COR-L47 (cell line): ENCODE results near the gene RNH1.
"Not testable (repeated sequence)": the region's sequence is repeated elsewhere in the genome, so short reads cannot be mapped to it uniquely, and the experiment has no call there.

Experiments used
- DNase-seq: peaks from one replicate; lab custom pipeline; 2025; lab: John Stamatoyannopoulos, UW

Gene RNH1

DNA sequence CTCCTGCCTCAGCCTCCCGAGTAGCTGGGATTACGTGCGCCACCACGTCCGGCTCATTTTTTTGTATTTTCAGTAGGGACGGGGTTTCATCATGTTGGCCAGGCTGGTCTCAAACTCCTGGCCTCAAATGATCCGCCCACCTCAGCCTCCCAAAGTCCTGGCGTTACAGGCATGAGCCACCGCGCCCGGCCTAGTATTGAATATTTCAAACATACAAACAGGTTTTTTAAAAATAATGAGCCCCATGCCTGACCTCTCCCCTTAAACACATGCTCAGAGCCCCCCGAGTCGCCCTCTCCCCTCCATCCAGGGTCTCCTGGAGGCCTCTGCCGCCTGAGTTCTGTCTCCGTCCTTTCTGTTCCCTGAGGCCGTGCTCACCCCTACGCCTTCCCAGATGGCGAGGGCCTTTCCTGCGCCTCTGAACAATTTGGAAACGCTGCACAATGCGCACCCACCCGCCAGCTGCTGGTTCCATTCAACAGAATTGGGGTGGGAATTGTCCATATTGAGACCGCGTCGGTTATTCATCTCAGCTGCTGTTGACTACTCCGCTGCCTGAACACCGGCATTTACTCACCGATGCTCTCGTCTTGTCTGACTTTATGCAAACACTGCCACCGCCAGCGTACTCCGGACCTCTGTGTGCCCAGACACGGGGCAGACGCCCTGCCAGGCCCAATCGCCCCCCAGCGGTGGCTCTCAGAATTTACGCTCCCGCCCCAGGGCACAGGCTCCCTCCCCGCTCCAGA is 13.6 kb upstream of the RNH1 start:
- no peak for DNase-seq

DNA sequence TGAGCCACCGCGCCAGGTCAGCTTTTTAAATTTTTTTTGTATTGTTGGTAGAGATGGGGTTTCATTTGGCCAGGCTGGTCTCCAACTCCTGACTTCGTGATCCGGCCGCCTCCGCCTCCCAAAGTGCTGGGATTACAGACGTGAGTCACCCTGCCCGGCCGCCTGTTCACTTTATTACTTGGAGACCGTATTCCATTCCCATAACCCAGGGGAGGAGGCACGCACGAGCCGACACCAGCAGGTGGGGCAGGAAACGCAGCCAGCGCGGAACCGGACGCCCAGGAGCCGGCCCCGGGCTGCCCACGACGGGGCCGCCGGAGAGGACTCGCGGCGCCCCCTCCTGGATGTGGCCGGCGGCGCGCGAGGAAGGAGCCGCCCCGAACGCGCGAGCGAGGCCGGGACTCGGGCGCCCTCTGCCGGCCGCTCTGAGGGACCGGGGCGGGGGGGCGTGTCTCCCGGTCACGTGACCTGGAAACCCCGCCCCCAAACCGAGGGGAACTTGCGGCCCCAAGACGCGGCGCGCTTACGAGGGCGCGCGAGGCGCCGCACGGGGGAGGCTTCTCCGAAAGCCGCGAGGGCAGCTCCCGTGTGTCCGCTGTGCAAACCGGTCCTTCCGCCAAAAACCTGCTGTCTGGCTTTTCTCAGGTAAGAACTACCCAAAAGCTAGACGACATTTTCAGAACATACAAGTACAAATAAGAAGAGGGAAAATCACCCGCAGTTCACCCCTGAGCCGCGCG is 11.6 kb upstream of the RNH1 start:
- DNase-seq = no peak

DNA sequence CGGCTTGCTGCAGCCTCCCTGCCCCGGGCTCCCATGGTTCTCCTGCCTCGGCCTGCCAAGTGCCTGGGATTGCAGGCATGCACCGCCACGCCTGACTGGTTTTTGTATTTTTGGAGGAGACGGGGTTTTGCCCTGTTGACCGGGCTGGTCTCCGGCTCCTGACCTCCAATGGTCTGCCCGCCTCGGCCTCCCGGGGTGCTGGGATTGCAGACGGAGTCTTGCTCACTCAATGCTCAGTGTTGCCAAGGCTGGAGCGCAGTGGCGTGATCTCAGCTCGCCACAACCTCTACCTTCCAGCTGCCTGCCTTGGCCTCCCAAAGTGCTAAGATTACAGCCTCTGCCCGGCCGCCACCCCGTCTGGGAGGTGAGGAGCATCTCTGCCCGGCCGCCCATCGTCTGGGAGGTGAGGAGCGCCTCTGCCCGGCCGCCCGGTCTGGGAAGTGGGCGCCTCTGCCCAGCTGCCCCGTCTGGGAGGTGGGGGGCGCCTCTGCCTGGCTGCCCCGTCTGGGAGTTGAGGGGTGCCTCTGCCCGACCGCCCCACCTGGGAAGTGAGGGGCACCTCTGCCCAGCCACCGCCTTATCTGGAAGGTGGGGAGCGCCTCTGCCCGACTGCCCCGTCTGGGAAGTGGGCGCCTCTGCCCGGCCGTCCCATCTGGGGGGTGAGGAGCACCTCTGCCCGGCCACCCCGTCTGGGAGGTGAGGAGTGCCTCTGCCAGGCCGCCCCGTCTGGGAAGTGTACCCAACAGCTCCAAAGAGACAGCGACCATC is 10.1 kb upstream of the RNH1 start:
- not testable (repeated sequence) for DNase-seq

DNA sequence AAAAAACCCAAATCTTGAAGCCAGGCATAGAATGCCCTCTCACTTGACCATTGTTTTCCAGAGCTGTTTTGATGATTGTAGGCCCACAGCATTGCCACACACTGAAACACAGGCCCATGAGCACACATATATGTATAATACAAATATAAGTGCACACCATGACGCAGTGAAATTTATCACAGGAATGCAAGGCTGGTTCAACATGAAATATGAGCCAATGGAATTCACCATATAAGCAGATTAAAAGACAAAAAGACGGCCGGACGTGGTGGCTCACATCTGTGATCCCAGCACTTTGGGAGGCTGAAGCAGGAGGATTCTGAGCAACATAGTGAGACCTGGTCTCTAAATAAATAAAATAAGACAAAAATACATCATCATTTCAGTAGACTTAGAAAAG is 9.4 kb upstream of the RNH1 start:
- DNase-seq = no peak

DNA sequence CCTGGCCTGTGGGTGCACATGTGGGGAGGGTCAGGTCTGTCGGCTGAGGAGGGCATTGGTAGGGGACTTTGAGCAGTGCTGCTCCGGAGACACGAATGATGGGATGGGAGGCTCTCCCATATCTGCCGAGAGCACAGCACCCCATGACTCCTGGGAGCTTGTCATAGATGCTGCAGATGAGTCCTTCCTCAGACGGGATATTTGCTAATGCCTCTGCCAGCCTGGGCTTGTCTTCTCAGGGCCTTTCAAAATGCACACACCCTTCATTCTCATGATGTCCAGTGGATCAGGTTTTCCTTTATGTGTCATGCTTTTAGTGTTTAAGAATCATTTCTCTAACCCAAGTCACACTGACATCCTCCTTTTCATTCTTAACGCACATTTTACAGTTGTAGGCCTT is 8.1 kb upstream of the RNH1 start:
- no peak for DNase-seq

DNA sequence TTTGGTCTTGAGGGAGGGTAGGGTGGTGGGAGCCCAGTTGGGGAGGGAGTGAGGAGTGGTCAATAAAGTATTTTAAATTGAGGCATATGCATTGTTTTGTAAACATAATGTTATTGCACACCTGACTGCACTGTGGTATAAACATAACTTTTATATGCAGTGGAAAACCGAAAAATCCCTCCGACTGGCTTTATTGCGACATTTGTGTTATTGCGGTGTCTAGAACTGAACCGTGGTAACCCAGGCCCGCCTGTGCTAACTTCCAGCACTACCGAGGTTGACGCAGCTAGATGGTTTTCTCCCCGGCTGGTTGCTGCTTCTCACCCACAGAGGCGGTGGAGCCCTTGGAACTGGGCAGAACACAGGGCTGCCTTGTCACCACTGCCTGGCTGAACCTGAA is 7.6 kb upstream of the RNH1 start:
- DNase-seq = no peak

DNA sequence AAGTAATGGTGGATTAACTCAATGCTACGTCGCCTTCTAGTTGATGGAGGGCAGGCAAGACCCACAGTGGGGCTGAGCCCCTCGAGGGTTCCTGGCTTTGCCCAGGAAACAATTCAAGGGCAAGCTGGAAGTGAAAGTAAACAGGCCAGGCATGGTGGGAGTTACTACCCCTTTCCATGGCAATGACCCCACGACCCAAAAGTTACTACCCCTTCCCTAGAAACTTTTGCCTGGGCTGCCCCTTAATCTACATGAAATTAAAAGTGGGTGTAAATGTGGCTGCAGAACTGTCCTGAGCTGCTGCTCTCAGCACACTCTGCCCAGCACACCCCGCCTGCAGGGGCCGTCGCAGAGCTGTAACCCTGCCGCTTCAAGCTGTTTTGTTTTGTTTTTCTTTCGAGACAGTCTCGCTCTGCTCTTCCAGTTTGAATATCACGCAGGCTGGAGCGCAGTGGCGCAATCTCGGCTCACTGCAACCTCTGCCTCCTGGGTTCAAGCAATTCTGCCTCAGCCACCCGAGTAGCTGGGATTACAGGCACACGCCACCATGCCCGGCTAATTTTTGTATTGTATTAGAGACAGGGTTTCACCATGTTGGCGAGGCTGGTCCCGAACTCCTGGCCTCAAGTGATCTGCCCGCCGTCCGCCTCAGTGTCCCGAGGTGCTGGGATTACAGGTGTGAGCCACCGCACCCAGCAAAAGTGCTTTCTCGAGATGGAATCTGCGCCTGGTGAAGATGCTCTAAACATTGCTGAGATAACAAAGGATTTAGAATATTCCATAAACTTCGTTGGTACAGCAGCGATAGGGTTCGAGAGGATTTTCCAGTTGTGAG is 5.9 kb upstream of the RNH1 start:
- no peak for DNase-seq

DNA sequence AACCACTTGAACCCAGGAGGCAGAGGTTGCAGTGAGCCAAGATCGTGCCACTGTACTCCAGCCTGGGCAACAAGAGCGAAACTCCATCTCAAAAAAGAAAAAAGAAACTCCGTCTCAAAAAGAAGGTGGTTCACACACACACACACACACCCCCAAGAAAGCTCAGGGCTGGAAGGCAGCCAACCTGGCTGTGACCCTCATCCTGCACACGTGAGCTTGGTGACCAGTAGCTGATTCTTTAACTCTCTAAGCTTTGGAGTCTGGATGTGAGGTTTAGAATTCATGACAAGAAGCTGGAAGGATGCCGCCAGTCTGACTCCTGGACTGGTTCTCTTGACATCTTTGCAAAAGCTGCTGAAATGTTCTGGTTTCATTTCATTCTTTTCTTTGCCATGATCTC is 1.9 kb upstream of the RNH1 start:
- DNase-seq = no peak

DNA sequence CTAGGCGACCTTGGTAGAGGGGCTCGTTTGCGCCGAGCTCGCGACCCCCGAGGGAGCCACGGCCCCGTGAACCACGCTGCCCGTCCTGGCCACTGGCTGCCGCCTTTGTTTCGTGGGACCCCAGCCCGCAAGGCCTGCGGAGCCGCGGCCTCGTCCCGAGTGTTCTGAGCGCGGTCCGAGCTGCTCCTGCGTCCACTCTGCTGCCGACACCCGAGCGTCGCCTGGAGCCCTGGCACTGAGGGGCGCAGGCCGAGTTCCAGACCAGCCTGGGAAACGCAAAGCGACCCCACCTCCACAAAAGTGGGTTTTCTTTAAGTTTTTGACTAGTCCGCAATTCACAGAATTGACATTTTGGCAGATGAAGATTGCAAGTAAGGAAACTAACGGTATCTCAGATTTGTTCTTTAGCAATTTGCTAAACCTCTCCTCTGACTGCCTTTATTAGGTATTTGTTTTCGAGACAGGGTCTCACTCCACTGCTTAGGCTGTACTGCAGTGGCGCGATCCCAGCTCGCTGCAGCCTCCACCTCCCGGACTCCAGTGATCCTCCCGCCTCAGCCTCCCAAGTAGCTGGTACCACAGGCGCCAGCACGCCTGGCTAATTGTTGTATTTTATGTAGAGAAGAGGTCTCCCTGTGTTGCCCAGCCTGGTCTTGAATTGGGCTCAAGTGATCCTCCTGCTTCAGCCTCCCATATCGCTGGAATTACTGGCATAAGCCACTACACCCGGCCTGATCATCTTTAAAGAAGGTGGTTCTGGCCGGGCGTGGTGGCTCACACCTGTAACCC is 879 bp upstream of the RNH1 start:
- no peak for DNase-seq

DNA sequence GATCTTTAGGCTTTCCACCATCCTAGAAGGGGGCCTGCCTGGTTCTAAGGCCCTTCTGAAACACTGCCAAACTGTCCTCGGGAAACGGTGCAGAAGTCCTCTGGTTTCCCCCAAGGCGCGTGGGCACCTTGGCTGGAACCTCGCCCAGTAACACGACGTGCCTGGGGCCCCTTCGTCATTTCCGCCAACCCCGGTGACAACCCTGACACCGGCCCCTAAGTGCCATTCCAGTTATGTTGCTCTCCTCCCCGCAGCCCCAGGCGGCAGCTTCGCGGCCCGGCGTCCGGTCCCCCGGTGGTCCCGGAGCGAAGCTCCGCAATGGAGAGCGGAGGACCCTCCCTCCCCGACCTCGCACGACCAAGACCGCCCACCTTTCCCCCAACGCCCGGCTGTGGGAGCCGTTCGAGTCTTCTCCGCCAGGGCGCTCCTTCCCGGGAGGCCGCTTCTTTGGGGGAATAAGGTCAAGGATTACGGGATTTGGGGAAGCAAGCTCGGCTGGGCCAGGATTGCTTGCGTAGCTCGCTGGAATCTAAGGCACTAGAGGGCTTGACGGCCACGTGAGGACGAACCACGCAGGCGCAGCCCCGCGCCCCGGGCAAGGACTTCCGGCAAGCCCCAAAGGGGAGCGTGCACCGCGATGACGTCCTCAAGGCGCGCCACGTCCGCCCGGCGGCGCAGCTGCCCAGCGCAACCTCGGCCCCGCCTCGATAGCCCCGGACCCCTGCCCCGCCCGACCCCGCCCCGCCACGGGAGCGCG is 626 bp downstream of the RNH1 start:
- peak; percentile 95 for DNase-seq

DNA sequence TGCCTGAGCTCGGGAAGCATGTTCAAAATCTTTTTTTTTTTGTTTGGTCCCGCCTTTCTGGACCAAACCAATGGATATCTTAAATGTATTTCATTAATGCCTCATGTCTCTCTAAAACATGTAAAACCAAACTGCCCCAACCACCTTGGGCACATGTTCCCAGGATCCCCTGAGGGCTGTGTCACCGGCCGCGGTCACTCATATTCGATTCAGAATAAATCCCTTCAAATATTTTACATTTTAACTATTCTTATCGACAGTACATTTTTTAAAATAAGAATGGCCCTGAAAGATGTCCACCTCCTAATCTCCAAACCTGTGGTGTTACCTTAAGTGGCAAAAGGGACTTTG is 2.1 kb downstream of the RNH1 start:
- no peak for DNase-seq

DNA sequence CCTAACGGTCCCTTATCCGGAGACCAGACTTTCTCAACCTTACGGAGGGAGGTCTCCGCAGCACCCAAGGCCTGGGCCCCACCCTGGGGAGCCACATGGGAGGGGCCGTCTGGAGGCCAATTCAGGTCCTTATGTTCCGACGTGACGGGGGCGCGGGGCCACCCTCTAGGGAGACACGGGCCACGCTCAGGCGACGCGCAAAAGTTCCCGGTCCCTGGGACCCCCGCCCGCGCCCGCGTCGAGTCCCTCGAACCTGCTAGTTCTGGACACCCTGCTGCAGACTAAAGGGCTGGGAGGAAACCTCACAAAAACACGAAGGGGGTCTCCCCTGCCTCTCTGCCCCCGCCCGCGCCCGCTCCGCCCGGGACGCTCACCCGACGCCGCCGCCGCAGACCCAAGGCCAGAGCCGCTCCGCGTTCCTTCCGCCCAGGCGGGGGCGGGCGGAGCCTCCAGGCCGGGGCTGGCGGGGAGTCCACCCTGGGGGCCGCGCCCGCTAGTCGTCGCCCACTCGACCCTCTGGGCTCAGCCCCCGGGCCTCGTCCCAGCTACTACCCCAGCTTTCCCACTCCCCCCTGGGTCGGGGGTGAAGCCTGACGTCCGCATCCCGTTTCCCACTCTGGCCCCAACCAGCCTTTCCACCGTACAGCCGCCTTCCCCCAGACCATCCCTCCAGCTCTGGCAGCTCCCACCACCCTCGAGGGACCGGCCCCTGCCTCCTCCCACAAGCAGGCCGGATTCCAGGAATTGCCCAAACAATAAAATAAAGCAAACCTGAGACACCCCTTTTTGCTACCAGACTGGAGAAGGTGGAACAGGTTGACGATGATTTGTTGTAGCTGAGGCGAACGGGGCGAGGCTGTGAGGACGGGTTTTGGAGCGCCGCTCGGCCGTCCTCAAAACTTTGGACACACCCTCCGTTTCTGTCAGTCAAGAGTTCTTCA is 2.7 kb downstream of the RNH1 start:
- DNase-seq = no peak

DNA sequence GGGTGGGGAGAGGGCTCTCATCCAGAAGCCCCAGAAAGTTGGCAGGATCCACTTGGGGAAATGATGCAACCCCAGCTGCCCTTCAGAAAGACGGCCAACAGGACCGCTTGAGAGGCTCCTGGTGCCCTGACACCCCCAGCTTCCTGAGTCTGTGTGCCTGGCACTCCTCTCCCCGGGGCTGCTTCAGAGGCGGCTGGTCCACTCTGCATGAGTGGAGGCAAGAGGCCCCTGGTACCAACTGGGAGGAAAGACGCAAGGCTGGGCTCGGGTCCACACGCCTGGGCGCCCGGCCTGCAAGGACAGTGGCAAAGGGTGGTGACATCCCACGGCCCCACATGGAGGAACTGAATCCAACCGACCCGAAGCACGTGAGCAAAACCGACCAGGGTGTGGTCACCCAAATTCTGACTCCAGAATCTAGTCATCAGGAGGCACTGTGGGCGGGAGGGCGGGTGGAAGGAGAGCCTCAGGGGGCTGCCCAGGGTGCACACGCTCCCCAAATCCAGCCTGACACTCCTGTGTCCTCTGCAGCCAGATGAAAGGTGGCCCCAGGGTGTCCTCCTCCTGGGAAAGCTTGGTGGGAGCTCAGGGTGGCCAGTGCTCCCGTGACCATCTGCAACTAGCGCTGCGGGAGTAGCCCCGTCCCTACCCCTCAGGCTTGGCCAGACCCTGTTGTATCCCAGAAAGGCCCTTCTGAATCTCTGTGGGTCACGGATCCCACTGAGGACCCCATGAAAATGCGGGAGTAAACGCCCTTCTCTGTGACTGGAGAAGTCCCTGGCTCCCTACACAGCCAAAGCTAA is 3.7 kb downstream of the RNH1 start:
- DNase-seq = no peak

DNA sequence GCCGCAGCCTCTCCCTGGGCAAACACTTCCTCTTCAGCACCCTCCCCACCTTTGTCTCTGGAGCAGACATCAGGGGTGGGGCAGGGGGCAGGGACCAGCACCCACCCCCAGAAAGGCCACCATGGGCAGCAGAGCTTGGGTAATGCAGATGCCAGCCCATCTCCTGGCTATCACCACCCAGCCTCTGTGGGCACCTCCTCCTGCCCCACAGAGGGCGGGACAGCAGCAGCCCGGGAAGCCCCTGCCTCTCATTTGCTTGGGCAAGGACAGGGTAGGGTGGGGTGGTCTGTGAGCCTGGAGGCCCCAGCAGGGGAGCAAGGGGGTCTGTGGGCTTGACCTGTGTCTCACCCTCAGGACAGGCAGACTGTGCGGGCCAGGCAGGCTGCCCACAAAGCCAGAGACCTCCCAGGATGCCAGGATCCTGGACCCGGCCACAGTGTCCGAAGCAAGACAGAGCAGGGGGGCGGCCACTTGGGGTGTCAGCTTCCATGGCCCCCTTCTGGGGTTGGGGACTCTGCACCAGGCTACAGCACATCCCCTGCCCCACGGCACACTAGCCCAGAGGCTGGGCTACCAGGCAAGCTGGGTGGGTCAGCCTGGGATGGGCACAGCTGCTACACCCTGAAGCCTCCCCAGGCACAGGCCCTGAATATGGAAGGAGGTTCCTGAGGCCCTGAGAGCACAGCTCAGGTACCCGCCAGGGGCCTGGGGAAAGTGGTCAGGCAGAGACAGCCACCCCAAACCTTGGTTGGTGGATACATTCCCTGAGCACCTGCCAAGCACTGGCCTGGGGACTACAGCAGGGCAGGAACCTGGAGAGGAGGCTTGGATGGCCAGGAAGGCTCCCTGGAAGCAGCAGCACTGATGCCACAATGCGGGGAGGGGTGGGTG is 4.5 kb downstream of the RNH1 start:
- no peak for DNase-seq

DNA sequence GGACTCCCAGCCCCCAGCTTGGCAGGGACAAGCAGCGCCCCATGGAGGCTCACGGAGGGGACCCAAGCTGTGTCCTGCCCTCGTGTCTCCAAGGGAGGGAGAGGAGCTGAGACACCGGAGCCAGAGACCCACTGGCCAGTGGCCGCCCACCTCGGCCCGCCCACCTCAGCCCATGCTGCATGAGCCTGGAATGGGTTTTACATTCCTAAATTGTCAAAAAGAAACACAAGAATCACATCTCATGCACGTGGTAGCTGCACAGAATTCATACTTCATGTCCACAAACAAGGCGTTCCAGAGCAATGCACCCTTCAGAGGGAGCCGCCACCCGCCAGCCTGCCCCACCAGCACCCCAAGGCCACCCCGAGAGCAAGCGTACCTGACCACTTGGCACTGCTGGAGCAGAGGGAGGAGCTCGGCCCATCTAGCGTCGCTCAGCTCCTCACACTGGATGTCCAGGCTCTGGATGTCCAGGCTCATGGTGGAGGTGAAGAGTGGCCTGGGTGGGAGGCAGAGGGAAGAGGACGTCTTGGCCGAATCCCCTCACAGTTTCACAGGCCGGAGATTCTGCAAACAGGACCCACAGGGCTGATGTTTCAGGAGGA is 5.3 kb downstream of the RNH1 start:
- DNase-seq = no peak

DNA sequence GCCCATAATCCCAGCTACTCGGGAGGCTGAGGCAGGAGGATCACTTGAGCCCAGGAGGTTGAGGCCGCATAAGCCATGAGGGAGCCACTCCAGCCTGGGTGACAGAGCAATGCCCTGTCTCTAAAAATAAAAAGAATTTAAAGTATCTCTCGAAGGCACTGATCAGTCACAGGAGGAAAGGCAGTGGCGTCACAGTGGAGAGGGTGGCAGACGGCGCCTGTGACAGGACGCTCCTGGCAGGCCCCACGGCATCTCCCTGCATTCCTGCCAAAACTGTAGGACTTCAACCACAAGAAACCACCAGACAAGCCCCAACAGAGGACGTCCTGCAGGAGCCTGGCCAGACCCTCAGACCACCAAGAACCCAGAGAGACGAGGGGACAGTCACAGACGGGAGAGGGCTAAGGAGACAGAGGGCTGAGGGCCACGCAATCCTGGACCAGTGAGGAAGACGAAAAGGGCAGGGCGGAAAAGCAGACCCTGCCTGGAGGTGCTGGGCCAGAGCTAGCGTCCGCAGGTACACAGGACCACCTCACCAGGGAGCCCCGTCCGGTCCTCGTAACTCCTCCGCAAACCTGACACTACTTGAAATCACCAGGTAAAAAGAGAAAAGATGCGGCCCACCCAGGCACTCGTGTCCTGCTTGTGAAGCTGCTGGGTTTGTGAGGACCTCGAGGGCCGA is 5.9 kb downstream of the RNH1 start:
- no peak for DNase-seq
